Measurements from ENCODE around the gene CPB2. TPM values are rescaled to one million over a fixed set of nuclear protein-coding genes. Genes with fewer than 3 reads are reported as not detected.
A peak's percentile ranks its signal among the peaks of the same experiment; 100 is the strongest.

Gene CPB2, protein sequence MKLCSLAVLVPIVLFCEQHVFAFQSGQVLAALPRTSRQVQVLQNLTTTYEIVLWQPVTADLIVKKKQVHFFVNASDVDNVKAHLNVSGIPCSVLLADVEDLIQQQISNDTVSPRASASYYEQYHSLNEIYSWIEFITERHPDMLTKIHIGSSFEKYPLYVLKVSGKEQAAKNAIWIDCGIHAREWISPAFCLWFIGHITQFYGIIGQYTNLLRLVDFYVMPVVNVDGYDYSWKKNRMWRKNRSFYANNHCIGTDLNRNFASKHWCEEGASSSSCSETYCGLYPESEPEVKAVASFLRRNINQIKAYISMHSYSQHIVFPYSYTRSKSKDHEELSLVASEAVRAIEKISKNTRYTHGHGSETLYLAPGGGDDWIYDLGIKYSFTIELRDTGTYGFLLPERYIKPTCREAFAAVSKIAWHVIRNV
- 1 to 10 TPM in 1 of 4 donors, under 1 TPM in 3; 0.16 to 1.8 (median 0.20) TPM for polyA plus RNA-seq (ENCODE audit: insufficient read length in 4 of 4)

DNA sequence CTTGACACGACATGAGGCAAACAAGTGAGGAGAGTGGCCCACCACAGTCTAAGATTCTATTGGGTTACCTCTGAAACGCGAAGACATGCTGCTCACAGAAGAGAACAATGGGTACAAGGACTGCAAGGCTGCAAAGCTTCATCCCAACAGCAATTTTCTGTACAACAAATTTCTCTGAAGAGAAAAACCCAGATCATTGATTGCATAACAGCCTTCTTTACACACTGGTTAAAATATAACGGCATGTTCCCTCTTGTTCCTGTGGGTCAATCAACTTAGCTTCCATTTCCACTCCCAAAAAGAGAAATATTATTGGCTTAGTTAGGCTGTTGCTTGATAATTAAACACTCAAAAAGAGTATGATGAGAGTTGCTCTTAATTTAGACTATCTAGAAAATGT lies at the start of gene CPB2:
Gene CPB2, minus strand, starts transcription at position 166 of the 400 bp plus-strand sequence. Its CDS starts 24 bp downstream, at position 142.
- no peak for DNase-seq (ENCODE audit: low read depth in 4 of 4, low spot score in 2 of 4)

GRCh38 chr13:46154136-46154801 lies 49.4 kb upstream of the CPB2 start:
- DNase-seq (ENCODE audit: low read depth in 4 of 4, low spot score in 2 of 4), result peak in 1 of 4 donors; percentile 47

DNA sequence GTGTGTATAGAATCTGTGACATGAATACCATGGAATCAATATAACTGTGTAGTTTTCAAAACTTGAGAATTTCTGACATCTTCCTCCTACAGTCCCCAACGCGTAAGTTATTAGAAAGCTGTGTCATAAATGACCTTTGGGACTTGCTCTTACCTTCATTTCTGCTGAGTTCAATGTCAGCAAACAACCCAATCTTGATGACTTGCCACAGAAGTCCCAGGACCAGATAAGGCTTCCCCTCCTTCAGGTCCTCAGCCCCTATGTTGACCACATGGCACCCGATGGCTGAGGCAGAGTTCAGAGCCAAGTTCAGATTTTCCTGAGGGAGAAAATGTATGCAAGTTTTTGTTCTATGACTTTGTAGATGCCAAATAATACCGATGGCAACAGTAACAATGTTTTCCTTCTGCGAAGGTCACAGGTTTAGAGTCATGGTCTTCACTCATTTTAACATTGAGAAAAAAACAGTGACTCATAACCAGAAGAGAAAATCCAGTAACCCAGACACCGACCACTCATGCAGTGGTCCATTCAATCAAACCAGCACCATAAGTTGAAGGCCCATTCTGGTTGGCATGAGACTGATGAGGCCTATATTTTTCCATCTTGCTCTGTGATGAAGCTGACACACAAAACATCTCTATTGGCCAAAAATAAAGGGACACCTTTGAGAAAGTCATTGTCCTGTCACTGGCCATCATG lies 47.9 kb upstream of the CPB2 start:
- no peak for DNase-seq (ENCODE audit: low read depth in 4 of 4, low spot score in 2 of 4)

GRCh38 chr13:46150134-46150693 lies 45.4 kb upstream of the CPB2 start:
- no peak for DNase-seq (ENCODE audit: low read depth in 4 of 4, low spot score in 2 of 4)

GRCh38 chr13:46149272-46150133 lies 44.7 kb upstream of the CPB2 start:
- DNase-seq (ENCODE audit: low read depth in 4 of 4, low spot score in 2 of 4), result no peak

- DNase-seq (ENCODE audit: low read depth in 4 of 4, low spot score in 2 of 4), result no peak
Observed at GRCh38 chr13:46146898-46147297, 42.1 kb upstream of the CPB2 start.

DNA sequence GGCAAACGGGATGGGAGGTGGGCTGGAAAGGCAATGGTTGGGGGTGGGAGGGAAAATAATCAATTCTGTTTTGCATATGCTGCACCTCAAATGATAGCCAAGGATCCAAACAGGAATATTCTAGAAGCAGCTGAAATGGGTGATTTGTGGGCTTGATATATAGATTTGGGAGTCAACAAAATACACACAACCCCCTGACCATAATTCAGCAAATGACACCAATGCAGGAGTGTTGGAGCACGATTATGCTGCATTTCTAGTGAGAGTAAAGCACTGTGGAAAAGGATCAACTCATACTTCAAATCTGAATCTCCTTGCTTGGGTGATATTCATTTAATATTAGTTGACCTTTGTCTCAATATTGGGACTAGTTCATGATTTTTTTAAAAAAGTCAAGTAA lies 41.1 kb upstream of the CPB2 start:
- DNase-seq (ENCODE audit: low read depth in 4 of 4, low spot score in 2 of 4), result no peak

GRCh38 chr13:46145135-46145534 lies 40.3 kb upstream of the CPB2 start:
- DNase-seq (ENCODE audit: low read depth in 4 of 4, low spot score in 2 of 4), result no peak

DNA sequence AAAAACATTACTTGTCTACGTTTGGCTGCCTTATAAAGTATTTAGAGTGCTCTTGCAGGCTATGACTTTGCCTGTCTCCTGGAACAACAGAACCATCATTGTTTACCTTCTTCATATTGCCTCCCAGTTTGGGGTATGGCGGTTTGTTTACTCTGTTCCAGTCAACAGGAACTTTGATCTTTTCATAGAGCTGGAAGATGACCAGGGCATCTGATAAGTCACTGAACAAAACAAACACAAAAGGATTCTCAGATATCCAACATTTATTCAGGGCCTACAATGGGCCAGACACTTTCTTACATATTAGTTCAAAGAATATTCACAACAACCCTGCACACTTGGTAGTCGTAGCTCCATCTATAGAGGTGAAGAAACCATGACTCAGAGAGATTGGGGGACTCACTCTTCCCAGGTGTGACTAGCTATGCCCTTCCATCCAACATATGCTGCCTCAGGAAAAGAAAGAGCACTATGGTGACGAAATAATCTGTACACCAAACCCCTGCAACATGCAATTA lies 38.4 kb upstream of the CPB2 start:
- no peak for DNase-seq (ENCODE audit: low read depth in 4 of 4, low spot score in 2 of 4)

- no peak for DNase-seq (ENCODE audit: low read depth in 4 of 4, low spot score in 2 of 4)
Observed at GRCh38 chr13:46142776-46143175, 37.9 kb upstream of the CPB2 start.

DNA sequence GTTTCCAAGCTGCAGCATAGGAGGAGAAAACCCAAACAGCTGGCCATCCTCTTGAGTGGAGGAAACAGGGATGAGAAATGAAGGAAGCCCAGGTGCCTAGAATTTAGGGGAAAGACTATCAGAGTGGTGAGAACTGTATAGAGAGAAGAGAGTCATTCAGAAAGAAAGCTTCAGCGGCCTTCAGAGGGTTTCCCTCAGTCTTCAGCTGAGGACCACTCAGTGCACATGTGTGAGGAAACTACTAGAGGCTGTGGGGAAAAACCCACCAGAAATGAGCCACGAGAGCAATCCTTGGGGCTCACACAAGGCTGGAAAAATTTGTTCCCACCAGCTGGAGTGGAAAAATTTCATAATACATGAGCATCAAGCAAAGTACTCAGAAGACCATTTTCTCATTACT lies 35.2 kb upstream of the CPB2 start:
- DNase-seq (ENCODE audit: low read depth in 4 of 4, low spot score in 2 of 4), result no peak

DNA sequence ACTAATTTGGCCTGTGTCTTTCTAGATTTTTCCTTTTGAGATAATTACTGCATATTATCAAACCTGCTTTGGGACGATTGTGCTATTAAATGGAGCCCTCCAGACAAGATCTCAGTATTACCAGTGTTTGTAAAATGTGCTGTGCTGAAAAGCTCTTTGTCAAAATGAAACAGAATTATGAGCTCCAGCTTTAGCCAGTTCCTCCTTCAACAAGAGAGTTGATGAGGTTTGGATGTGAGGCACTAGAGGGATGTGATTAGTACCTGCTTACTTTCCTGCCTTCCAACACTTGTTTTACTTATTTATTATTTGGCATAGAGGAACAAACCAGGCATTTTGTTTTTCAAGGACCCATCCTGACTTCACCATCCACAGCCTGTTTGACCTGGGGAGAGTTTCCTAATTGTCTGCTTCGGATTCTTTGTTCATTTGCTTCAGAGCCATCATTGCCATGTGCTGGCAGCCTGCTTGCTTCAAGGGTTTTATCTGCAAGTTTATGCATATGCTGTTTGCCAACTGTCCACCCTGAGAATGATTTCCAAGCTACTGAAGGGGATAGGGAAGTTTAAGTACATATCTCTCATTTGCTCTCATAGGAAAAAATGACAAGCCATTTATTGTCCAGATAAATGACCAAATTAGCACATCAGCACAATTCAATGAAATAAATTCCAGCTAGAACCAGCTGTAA lies 32.9 kb upstream of the CPB2 start:
- DNase-seq (ENCODE audit: low read depth in 4 of 4, low spot score in 2 of 4), result no peak

- DNase-seq (ENCODE audit: low read depth in 4 of 4, low spot score in 2 of 4), result no peak
Observed at GRCh38 chr13:46136688-46137087, 31.9 kb upstream of the CPB2 start.

GRCh38 chr13:46134961-46135522 lies 30.2 kb upstream of the CPB2 start:
- DNase-seq (ENCODE audit: low read depth in 4 of 4, low spot score in 2 of 4), result peak in 2 of 4 donors; percentile 57 to 78

DNA sequence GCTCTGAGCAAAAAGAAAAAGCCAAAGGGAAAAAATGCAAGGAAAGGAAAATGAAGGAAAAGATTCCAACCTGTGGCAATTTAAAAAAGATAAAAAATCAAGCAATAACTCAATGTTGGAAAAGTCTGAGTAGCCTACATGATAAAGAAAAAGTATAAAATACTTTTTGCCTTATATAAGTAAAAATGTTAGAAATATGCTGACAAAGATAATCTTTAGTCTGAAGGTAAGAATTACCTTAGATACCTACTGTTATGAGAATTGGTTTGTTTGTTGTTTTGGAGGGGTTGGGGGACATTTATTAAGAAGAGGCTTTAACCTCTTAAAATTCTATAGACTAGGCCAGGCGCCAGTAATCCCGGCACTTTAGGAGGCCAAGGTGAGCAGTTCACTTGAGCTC lies 29.7 kb upstream of the CPB2 start:
- DNase-seq (ENCODE audit: low read depth in 4 of 4, low spot score in 2 of 4), result no peak

DNA sequence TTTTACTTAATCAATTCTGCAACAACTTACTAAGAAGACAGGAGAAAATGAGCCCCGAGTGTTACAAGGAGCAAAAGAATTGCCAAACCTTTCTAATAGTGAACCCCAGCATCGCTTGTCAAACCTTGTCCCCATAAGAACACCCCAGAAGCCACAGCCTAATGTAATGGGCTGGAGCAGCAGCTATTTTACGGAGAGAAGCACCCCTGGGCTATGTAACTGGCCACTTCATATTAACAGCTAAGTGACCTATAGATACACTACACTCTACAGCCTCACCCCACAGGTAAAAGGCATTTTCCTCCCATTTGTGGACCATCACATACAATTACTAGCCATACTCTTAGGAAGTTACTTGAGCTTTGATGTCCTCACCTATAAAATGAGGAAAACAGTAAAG lies 27.3 kb upstream of the CPB2 start:
- DNase-seq (ENCODE audit: low read depth in 4 of 4, low spot score in 2 of 4), result no peak

- DNase-seq (ENCODE audit: low read depth in 4 of 4, low spot score in 2 of 4), result no peak
Observed at GRCh38 chr13:46131705-46132104, 26.9 kb upstream of the CPB2 start.

GRCh38 chr13:46129955-46130618 lies 25.3 kb upstream of the CPB2 start:
- no peak for DNase-seq (ENCODE audit: low read depth in 4 of 4, low spot score in 2 of 4)
